Measurements from ENCODE around the gene GRIK2. TPM values are rescaled to one million over a fixed set of nuclear protein-coding genes. Genes with fewer than 3 reads are reported as not detected.

GRIK2 gene
- total and polyA plus RNA-seq, 2 experiments from 2014 or later = 1.4 to 7.1 TPM

- no peaks in the 10 kb centered on the region for H3K9me3 ChIP-seq (ENCODE audit: low read depth)
- H3K36me3 ChIP-seq (ENCODE audit: low read depth) = no peaks in the 10 kb centered on the region
- no peaks in the 10 kb centered on the region for H4K20me1 ChIP-seq (ENCODE audit: insufficient read depth)
- no peak overlapping the region for H3K4me3 ChIP-seq
- H2AFZ ChIP-seq = no peak overlapping the region
- H3K27ac ChIP-seq = no peak overlapping the region
- TF ChIP-seq EZH2 (IDR thresholded peaks at IDR 0.05; ENCODE audit: insufficient read depth, poor library complexity, severe bottlenecking) = no peak
- no peak for TF ChIP-seq EZH2phosphoT487 (IDR thresholded peaks at IDR 0.05; ENCODE audit: insufficient read depth, low read depth)
- no peak for DNase-seq
- H3K9ac ChIP-seq = no peak overlapping the region
- H3K27me3 ChIP-seq (replicated peaks; ENCODE audit: insufficient read depth) = no peaks in the 10 kb centered on the region
- no peaks in the 10 kb centered on the region for H3F3A ChIP-seq (ENCODE audit: insufficient read depth)
- H3K9me2 ChIP-seq (ENCODE audit: insufficient read depth) = no peaks in the 10 kb centered on the region
- no peaks in the 10 kb centered on the region for H3K4me1 ChIP-seq (ENCODE audit: insufficient read depth)
- no peak overlapping the region for H3K4me2 ChIP-seq (ENCODE audit: unreplicated experiment)
- H3K79me2 ChIP-seq (ENCODE audit: insufficient read depth) = no peaks in the 10 kb centered on the region
- 85 to 89% methylated on average over 1 of the region's 1 CpG for WGBS, 2 experiments (ENCODE audit: low coverage in 1 of 2, low lambda C conversion rate in 2 of 2, missing lambda C conversion rate in 2 of 2)
- in situ Hi-C loops (cut with MboI) = no loop called here
These were observed 290.4 kb downstream of the GRIK2 start for GRCh38 chr6:101683884-101684283.

GRCh38 chr6:101686653-101687052 is 293.1 kb downstream of the GRIK2 start:
- in situ Hi-C loops (cut with MboI) = no loop called here
- TF ChIP-seq EZH2 (IDR thresholded peaks at IDR 0.05; ENCODE audit: insufficient read depth, poor library complexity, severe bottlenecking) = no peak
- TF ChIP-seq EZH2phosphoT487 (IDR thresholded peaks at IDR 0.05; ENCODE audit: insufficient read depth, low read depth) = no peak
- H3K9me3 ChIP-seq (ENCODE audit: low read depth) = no peaks in the 10 kb centered on the region

GRCh38 chr6:101689156-101689555 is 295.6 kb downstream of the GRIK2 start:
- Histone ChIP-seq H3K4me3 (no peak overlapping the region), H3K27me3 (replicated peaks; ENCODE audit: insufficient read depth) (no peaks in the 10 kb centered on the region), H3K36me3 (ENCODE audit: low read depth) (no peaks in the 10 kb centered on the region), H3K9me3 (ENCODE audit: low read depth) (no peaks in the 10 kb centered on the region), H3K79me2 (ENCODE audit: insufficient read depth) (no peaks in the 10 kb centered on the region), H3K9me2 (ENCODE audit: insufficient read depth) (no peaks in the 10 kb centered on the region), H3K4me2 (ENCODE audit: unreplicated experiment) (no peak overlapping the region), H3F3A (ENCODE audit: insufficient read depth) (no peaks in the 10 kb centered on the region), H3K9ac (no peak overlapping the region), H2AFZ (no peak overlapping the region), H3K4me1 (ENCODE audit: insufficient read depth) (no peaks in the 10 kb centered on the region), H3K27ac (no peak overlapping the region), H4K20me1 (ENCODE audit: insufficient read depth) (no peaks in the 10 kb centered on the region)
- TF ChIP-seq EZH2phosphoT487 (IDR thresholded peaks at IDR 0.05; ENCODE audit: insufficient read depth, low read depth) (no peak), EZH2 (IDR thresholded peaks at IDR 0.05; ENCODE audit: insufficient read depth, poor library complexity, severe bottlenecking) (no peak)
- DNase-seq = no peak
- 69 to 70% methylated on average over 1 of the region's 1 CpG for WGBS, 2 experiments (ENCODE audit: low coverage in 1 of 2, low lambda C conversion rate in 2 of 2, missing lambda C conversion rate in 2 of 2)
- in situ Hi-C loops (cut with MboI) = no loop called here

More at GRCh38 chr6:101686653-101687052, 293.1 kb downstream of the GRIK2 start:
- H3K79me2 ChIP-seq (ENCODE audit: insufficient read depth) = no peaks in the 10 kb centered on the region
- no peak overlapping the region for H3K4me3 ChIP-seq
- H3K9me2 ChIP-seq (ENCODE audit: insufficient read depth) = no peaks in the 10 kb centered on the region
- H3K9ac ChIP-seq = no peak overlapping the region
- WGBS, 2 experiments (ENCODE audit: low coverage in 1 of 2, low lambda C conversion rate in 2 of 2, missing lambda C conversion rate in 2 of 2) = 66 to 69% methylated on average over 3 of the region's 3 CpGs
- no peak for DNase-seq
- H3K27me3 ChIP-seq (replicated peaks; ENCODE audit: insufficient read depth) = no peaks in the 10 kb centered on the region
- no peak overlapping the region for H3K27ac ChIP-seq
- H2AFZ ChIP-seq = no peak overlapping the region
- no peaks in the 10 kb centered on the region for H3F3A ChIP-seq (ENCODE audit: insufficient read depth)
- H4K20me1 ChIP-seq (ENCODE audit: insufficient read depth) = no peaks in the 10 kb centered on the region
- H3K36me3 ChIP-seq (ENCODE audit: low read depth) = no peaks in the 10 kb centered on the region
- H3K4me2 ChIP-seq (ENCODE audit: unreplicated experiment) = no peak overlapping the region
- no peaks in the 10 kb centered on the region for H3K4me1 ChIP-seq (ENCODE audit: insufficient read depth)

GRCh38 chr6:101689695-101690094 is 296.2 kb downstream of the GRIK2 start:
- H3K79me2 ChIP-seq (ENCODE audit: insufficient read depth) = no peaks in the 10 kb centered on the region
- 65 to 75% methylated on average over 2 of the region's 2 CpGs for WGBS, 2 experiments (ENCODE audit: low coverage in 1 of 2, low lambda C conversion rate in 2 of 2, missing lambda C conversion rate in 2 of 2)

GRCh38 chr6:101700655-101701054 is 307.1 kb downstream of the GRIK2 start:
- H3K9me2 ChIP-seq (ENCODE audit: insufficient read depth) = no peaks in the 10 kb centered on the region
- 38 to 40% methylated on average over 3 of the region's 3 CpGs for WGBS, 2 experiments (ENCODE audit: low coverage in 1 of 2, low lambda C conversion rate in 2 of 2, missing lambda C conversion rate in 2 of 2)
- no peaks in the 10 kb centered on the region for H3K9me3 ChIP-seq (ENCODE audit: low read depth)
- no peak overlapping the region for H3K4me3 ChIP-seq
- DNase-seq = no peak
- no peaks in the 10 kb centered on the region for H3K4me1 ChIP-seq (ENCODE audit: insufficient read depth)
- H3K79me2 ChIP-seq (ENCODE audit: insufficient read depth) = no peaks in the 10 kb centered on the region
- H3K27ac ChIP-seq = no peak overlapping the region
- no peak overlapping the region for H2AFZ ChIP-seq
- H4K20me1 ChIP-seq (ENCODE audit: insufficient read depth) = no peaks in the 10 kb centered on the region
- in situ Hi-C loops (cut with MboI) = no loop called here
- no peaks in the 10 kb centered on the region for H3K36me3 ChIP-seq (ENCODE audit: low read depth)
- no peak overlapping the region for H3K9ac ChIP-seq
- no peaks in the 10 kb centered on the region for H3K27me3 ChIP-seq (replicated peaks; ENCODE audit: insufficient read depth)
- H3K4me2 ChIP-seq (ENCODE audit: unreplicated experiment) = no peak overlapping the region
- H3F3A ChIP-seq (ENCODE audit: insufficient read depth) = no peaks in the 10 kb centered on the region
- TF ChIP-seq EZH2 (IDR thresholded peaks at IDR 0.05; ENCODE audit: insufficient read depth, poor library complexity, severe bottlenecking) (no peak), EZH2phosphoT487 (IDR thresholded peaks at IDR 0.05; ENCODE audit: insufficient read depth, low read depth) (no peak)

More at GRCh38 chr6:101689695-101690094, 296.2 kb downstream of the GRIK2 start:
- Histone ChIP-seq H3K36me3 (ENCODE audit: low read depth) (no peaks in the 10 kb centered on the region), H3K4me3 (no peak overlapping the region), H3K4me1 (ENCODE audit: insufficient read depth) (no peaks in the 10 kb centered on the region), H3F3A (ENCODE audit: insufficient read depth) (no peaks in the 10 kb centered on the region), H3K27ac (no peak overlapping the region), H3K9ac (no peak overlapping the region), H3K9me2 (ENCODE audit: insufficient read depth) (no peaks in the 10 kb centered on the region; the same call in 1 of the 2 replicates), H3K4me2 (ENCODE audit: unreplicated experiment) (no peak overlapping the region), H2AFZ (no peak overlapping the region), H3K9me3 (ENCODE audit: low read depth) (no peaks in the 10 kb centered on the region), H3K27me3 (replicated peaks; ENCODE audit: insufficient read depth) (no peaks in the 10 kb centered on the region), H4K20me1 (ENCODE audit: insufficient read depth) (no peaks in the 10 kb centered on the region)
- no peak for DNase-seq
- in situ Hi-C loops (cut with MboI) = no loop called here
- TF ChIP-seq EZH2 (IDR thresholded peaks at IDR 0.05; ENCODE audit: insufficient read depth, poor library complexity, severe bottlenecking) = no peak
- no peak for TF ChIP-seq EZH2phosphoT487 (IDR thresholded peaks at IDR 0.05; ENCODE audit: insufficient read depth, low read depth)
